ENCODE measurements around the gene NRSN2. TPM values are rescaled to one million over a fixed set of nuclear protein-coding genes. Genes with fewer than 3 reads are reported as not detected.

NRSN2 gene
- total and polyA plus RNA-seq, 2 donors (not counting 1 experiment from before 2014, with no cell fraction given) = 5.0 to 8.6 TPM

- ChIA-PET POLR2A (interaction anchor here (4.8 kb wide), 1 partner anchor 30 kb away, joined by 35 read pairs; the partner anchor contains the start of gene ZCCHC3), CTCF (interaction anchor here (0.7 to 4.0 kb wide), 3 partner anchors 33 to 67 kb away, joined by 3 to 20 read pairs (median 3); no protein-coding TSS in a partner anchor)
- 4% methylated on average over 30 of the region's 47 CpGs for WGBS (ENCODE audit: insufficient coverage)
- Mint-ChIP-seq H3K4me1 (peaks cover 36% of the 10 kb centered on the region), H3K27ac (peak overlapping the region; percentile 74), H3K9me3 (ENCODE audit: insufficient read depth) (no peaks in the 10 kb centered on the region), H3K27me3 (no peaks in the 10 kb centered on the region), H3K4me3 (peak overlapping the region; percentile 79)
- ATAC-seq (ENCODE audit: low read depth) (peak; percentile 11), DNase-seq (peak; percentile 86)
- Histone ChIP-seq H3K27me3 (replicated peaks in 1 of 4; ENCODE audit: control extremely low read depth in 1 of 4, control insufficient read depth in 3 of 4, insufficient read depth in 4 of 4, low read length in 3 of 4) (no peaks in the 10 kb centered on the region), H2AFZ (ENCODE audit: insufficient read depth, low read depth, low read length, poor library complexity, severe bottlenecking) (peak overlapping the region; percentile 91), H3K9ac (ENCODE audit: low read length) (peak overlapping the region; percentile 79), H3K27ac (ENCODE audit: low read length in 2 of 2) (peak overlapping the region; percentile 55 to 70), H3K36me3 (replicated peaks in 1 of 2; ENCODE audit: control extremely low read depth in 1 of 2, control insufficient read depth in 1 of 2, extremely low read depth in 1 of 2, insufficient read depth in 2 of 2, low read length in 1 of 2) (peaks cover 0 to 3% of the 10 kb centered on the region in 2 experiments), H4K20me1 (ENCODE audit: control insufficient read depth, insufficient read depth, low read length, poor library complexity, severe bottlenecking) (peaks cover 24% of the 10 kb centered on the region), H3K9me3 (ENCODE audit: control extremely low read depth in 1 of 3, control insufficient read depth in 2 of 3, insufficient read depth in 1 of 3, low read length in 2 of 3) (peaks cover 0 to 4% (median 0%) of the 10 kb centered on the region in 3 donors), H3K4me3 (ENCODE audit: control extremely low read depth in 1 of 5, extremely low read depth in 1 of 5, insufficient read depth in 1 of 5, low read depth in 2 of 5, low read length in 4 of 5) (peak overlapping the region in 4 of 5 experiments; percentile 63 to 79 (median 70)), H3K4me2 (replicated peaks; ENCODE audit: low read depth, low read length, poor library complexity, severe bottlenecking) (peak overlapping the region; percentile 97), H3K4me1 (ENCODE audit: control insufficient read depth in 2 of 2, insufficient read depth in 2 of 2, low read length in 2 of 2) (peaks cover 26 to 42% of the 10 kb centered on the region in 2 donors), H3K79me2 (ENCODE audit: control insufficient read depth, insufficient read depth, low read length) (no peaks in the 10 kb centered on the region)
- intact Hi-C loops (cut with micrococcal nuclease) = no loop called here
- no peak for TF ChIP-seq CTCF (IDR thresholded peaks at IDR 0.05)
- no peak for TF ChIP-seq EZH2 (IDR thresholded peaks at IDR 0.05; ENCODE audit: borderline replicate concordance, insufficient read depth, low read depth, low read length, poor library complexity, severe bottlenecking)
These were observed 19.5 kb upstream of the NRSN2 start for GRCh38 chr20:327186-328026.
